Mesenchymal stem cell (in vitro differentiated cells and primary cell): ENCODE data around the gene BEGAIN.

ENCODE experiments used
- DNase-seq: peaks from one replicate; pipeline ENCODE4 v3.0.0-alpha.2; 2013
- H2AFZ ChIP-seq: one replicate; pipeline ENCODE4 v1.6.1; 2013; ENCODE audit warnings: low read depth, mild to moderate bottlenecking, control low read depth, inconsistent platforms, low read length, moderate library complexity
- H2AK5ac ChIP-seq: 2 replicates; pipeline ENCODE4 v1.6.1; 2013; ENCODE audit warnings: low read length, moderate library complexity, mild to moderate bottlenecking, inconsistent platforms; ENCODE audit not compliant: severe bottlenecking
- H2BK120ac ChIP-seq: one replicate; pipeline ENCODE4 v1.6.1; 2013; ENCODE audit warnings: low read depth, mild to moderate bottlenecking, inconsistent platforms, low read length, moderate library complexity
- H2BK12ac ChIP-seq, 2 experiments: one replicate each; pipeline ENCODE4 v1.6.1; 2013; ENCODE audit warnings: inconsistent platforms in 2 of 2, low read length in 2 of 2, mild to moderate bottlenecking in 2 of 2, moderate library complexity in 2 of 2, control low read depth in 1 of 2
- H2BK15ac ChIP-seq: one replicate; pipeline ENCODE4 v1.6.1; 2013; ENCODE audit warnings: mild to moderate bottlenecking, low read depth, inconsistent platforms; ENCODE audit not compliant: poor library complexity, severe bottlenecking
- H2BK5ac ChIP-seq: 2 replicates; pipeline ENCODE4 v1.6.1; 2013; ENCODE audit warnings: low read depth, mild to moderate bottlenecking, low read length, control low read depth, inconsistent platforms; ENCODE audit not compliant: poor library complexity, severe bottlenecking
- H3K14ac ChIP-seq, 2 experiments: one replicate each; pipeline ENCODE4 v1.6.1; 2013; ENCODE audit warnings: inconsistent platforms in 2 of 2, low read length in 2 of 2, control low read depth in 1 of 2, mild to moderate bottlenecking in 1 of 2, moderate library complexity in 1 of 2
- H3K18ac ChIP-seq, 2 experiments: one replicate each; pipeline ENCODE4 v1.6.1; 2013; ENCODE audit warnings: inconsistent platforms in 2 of 2, low read length in 2 of 2, control low read depth in 1 of 2, low read depth in 1 of 2, mild to moderate bottlenecking in 1 of 2
- H3K23ac ChIP-seq, 2 experiments: one replicate each; pipeline ENCODE4 v1.6.1; 2013; ENCODE audit warnings: inconsistent platforms in 2 of 2, low read length in 2 of 2, mild to moderate bottlenecking in 2 of 2, moderate library complexity in 2 of 2, control low read depth in 1 of 2
- H3K27ac ChIP-seq: 2 replicates; pipeline ENCODE4 v1.5.1; 2013; ENCODE audit warnings: mild to moderate bottlenecking, moderate library complexity, low read length, control low read depth, inconsistent platforms; ENCODE audit not compliant: poor library complexity, severe bottlenecking
- H3K27me3 ChIP-seq, 2 experiments: 2 replicates each; pipeline versions ENCODE4 v1.6.1 to v1.7.0; 2013; ENCODE audit warnings: low read length in 2 of 2, mild to moderate bottlenecking in 2 of 2, moderate library complexity in 2 of 2, control low read depth in 1 of 2, inconsistent platforms in 1 of 2; ENCODE audit not compliant: control insufficient read depth in 1 of 2, insufficient read depth in 1 of 2
- H3K36me3 ChIP-seq, 2 experiments: 2 replicates each; pipeline versions ENCODE4 v1.6.1 to v1.7.0; 2013; ENCODE audit warnings: low read length in 2 of 2, control low read depth in 1 of 2, inconsistent platforms in 1 of 2, low read depth in 1 of 2, mild to moderate bottlenecking in 1 of 2; ENCODE audit not compliant: insufficient read depth in 2 of 2, control insufficient read depth in 1 of 2
- H3K4ac ChIP-seq, 2 experiments: one replicate each; pipeline ENCODE4 v1.6.1; 2013; ENCODE audit warnings: inconsistent platforms in 2 of 2, low read length in 2 of 2, mild to moderate bottlenecking in 2 of 2, moderate library complexity in 2 of 2, control low read depth in 1 of 2, low read depth in 1 of 2
- H3K4me1 ChIP-seq: 2 replicates; pipeline ENCODE4 v1.6.1; 2013; ENCODE audit warnings: low read depth, low read length, control low read depth; ENCODE audit not compliant: control insufficient read depth, insufficient read depth
- H3K4me2 ChIP-seq: 2 replicates; pipeline ENCODE4 v1.6.1; 2013; ENCODE audit warnings: low read length, mild to moderate bottlenecking, inconsistent platforms; ENCODE audit not compliant: poor library complexity, severe bottlenecking
- H3K4me3 ChIP-seq, 2 experiments: 2 replicates each; pipeline versions ENCODE4 v1.5.1 to v1.7.0; 2013; ENCODE audit warnings: low read length in 2 of 2, mild to moderate bottlenecking in 2 of 2, control low read depth in 1 of 2, low read depth in 1 of 2; ENCODE audit not compliant: insufficient read depth in 1 of 2
- H3K79me1 ChIP-seq: replicated peaks from 2 replicates; pipeline ENCODE4 v1.6.1; 2013; ENCODE audit warnings: mild to moderate bottlenecking, control low read depth, low read length, inconsistent platforms; ENCODE audit not compliant: poor library complexity, severe bottlenecking
- H3K9ac ChIP-seq: 2 replicates; pipeline ENCODE4 v1.7.0; 2013; ENCODE audit warnings: mild to moderate bottlenecking, low read length, moderate library complexity
- H3K9me3 ChIP-seq: 2 replicates; pipeline ENCODE4 v1.7.0; 2013; ENCODE audit warnings: mild to moderate bottlenecking, low read length; ENCODE audit not compliant: control insufficient read depth
- H4K8ac ChIP-seq: one replicate; pipeline ENCODE4 v1.6.1; 2013; ENCODE audit warnings: inconsistent platforms, mild to moderate bottlenecking, low read length, moderate library complexity
- H4K91ac ChIP-seq: one replicate; pipeline ENCODE4 v1.6.1; 2013; ENCODE audit warnings: mild to moderate bottlenecking, low read length, inconsistent platforms
- WGBS: methylation state at CpG from one replicate; pipeline ENCODE4 v1.1.7; 2013; ENCODE audit warnings: mixed read lengths; 5-methylcytosine and 5-hydroxymethylcytosine counted together

BEGAIN gene

DNA sequence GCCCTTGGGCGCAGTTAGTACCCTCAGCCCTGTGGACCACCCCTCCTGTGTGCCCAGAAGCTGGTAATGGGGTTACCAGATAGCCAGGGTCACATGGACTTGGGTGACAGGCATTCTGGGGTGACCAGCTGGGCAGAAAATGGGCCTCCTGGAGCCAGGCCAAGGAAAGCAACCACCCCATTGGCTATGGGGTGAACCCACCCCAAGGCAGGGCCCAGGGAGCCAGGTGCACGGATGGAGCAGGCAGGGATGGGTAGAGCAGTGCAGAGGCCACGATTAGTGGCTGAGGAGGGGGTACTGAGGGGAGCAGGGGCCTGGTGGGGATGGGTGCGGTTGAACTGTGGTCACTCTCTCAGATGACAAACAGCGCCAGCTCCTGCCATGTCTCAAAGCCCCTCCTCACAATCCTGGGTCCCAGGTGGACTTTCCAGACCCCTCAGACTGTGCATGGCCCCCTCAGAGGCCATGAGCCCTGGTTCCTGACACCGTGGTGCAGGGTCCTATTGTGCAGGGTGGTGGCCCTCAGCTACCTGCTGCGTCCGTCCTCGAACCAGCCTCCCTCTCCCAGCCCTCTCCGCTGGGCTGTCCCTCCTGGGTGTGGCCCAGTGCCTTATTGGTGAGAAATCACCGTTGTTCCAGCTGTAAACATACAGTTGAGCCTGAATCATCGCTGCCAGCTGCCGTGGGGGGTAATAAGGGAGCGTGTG, 23.4 kb upstream of the BEGAIN start:
- H3K4me1 ChIP-seq: peaks cover 5% of the 10 kb centered on the region
- no peak overlapping the region for H3K27ac ChIP-seq
- H2BK5ac ChIP-seq: no peak overlapping the region
- H3K23ac ChIP-seq: no peak overlapping the region
- no peak overlapping the region for H2BK12ac ChIP-seq
- no peak overlapping the region for H4K8ac ChIP-seq
- WGBS: 69% methylated on average over 13 of the region's 14 CpGs
- H3K4ac ChIP-seq: no peak overlapping the region
- no peak overlapping the region for H2BK120ac ChIP-seq
- no peaks in the 10 kb centered on the region for H3K79me1 ChIP-seq
- H3K4me2 ChIP-seq: no peak overlapping the region
- H2BK15ac ChIP-seq: no peak overlapping the region
- H3K4me3 ChIP-seq: no peak overlapping the region
- no peak overlapping the region for H4K91ac ChIP-seq
- peaks cover 22 to 50% of the 10 kb centered on the region in 2 experiments for H3K27me3 ChIP-seq
- H2AK5ac ChIP-seq: no peak overlapping the region
- no peak overlapping the region for H3K18ac ChIP-seq
- H3K9me3 ChIP-seq: peaks cover 4% of the 10 kb centered on the region
- H2AFZ ChIP-seq: no peak overlapping the region
- H3K14ac ChIP-seq: no peak overlapping the region
- no peaks in the 10 kb centered on the region for H3K36me3 ChIP-seq
- H3K9ac ChIP-seq: no peak overlapping the region
- DNase-seq: no peak

DNA sequence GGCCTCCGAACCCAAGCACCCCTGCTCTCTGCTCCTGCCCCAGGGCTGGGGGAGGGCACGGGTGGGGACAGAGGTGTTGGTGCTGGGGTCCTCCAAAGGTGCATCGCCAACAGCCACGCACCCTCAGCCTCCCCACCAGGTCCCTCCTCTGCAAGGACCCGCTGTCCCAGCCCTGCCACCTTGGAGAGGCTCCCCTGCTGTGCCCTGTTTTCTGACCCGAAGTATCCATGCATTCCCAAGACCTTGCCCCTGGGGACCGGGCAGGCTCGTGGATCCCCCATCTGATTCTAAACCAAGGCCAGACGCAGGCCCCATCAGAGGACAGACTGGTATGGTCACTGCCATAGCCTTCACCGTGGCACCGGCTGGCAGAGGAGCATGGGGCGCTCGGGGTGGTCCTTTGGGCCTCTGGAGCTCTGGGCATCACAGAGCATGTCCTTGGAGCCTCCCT, 22.7 kb upstream of the BEGAIN start:
- Histone ChIP-seq H2AFZ (no peak overlapping the region), H3K36me3 (no peaks in the 10 kb centered on the region), H3K27ac (no peak overlapping the region), H3K18ac (no peak overlapping the region), H3K27me3 (peaks cover 23 to 48% of the 10 kb centered on the region in 2 experiments), H3K9me3 (peaks cover 4% of the 10 kb centered on the region), H4K91ac (no peak overlapping the region), H3K9ac (no peak overlapping the region), H3K4ac (no peak overlapping the region), H4K8ac (no peak overlapping the region), H3K4me3 (no peak overlapping the region), H2BK5ac (no peak overlapping the region), H3K4me2 (no peak overlapping the region), H2BK12ac (no peak overlapping the region), H2BK120ac (no peak overlapping the region), H3K4me1 (peaks cover 5% of the 10 kb centered on the region), H3K14ac (no peak overlapping the region), H3K79me1 (no peaks in the 10 kb centered on the region), H3K23ac (no peak overlapping the region), H2BK15ac (no peak overlapping the region), H2AK5ac (no peak overlapping the region)
- 86% methylated on average over 13 of the region's 13 CpGs for WGBS
- no peak for DNase-seq

DNA sequence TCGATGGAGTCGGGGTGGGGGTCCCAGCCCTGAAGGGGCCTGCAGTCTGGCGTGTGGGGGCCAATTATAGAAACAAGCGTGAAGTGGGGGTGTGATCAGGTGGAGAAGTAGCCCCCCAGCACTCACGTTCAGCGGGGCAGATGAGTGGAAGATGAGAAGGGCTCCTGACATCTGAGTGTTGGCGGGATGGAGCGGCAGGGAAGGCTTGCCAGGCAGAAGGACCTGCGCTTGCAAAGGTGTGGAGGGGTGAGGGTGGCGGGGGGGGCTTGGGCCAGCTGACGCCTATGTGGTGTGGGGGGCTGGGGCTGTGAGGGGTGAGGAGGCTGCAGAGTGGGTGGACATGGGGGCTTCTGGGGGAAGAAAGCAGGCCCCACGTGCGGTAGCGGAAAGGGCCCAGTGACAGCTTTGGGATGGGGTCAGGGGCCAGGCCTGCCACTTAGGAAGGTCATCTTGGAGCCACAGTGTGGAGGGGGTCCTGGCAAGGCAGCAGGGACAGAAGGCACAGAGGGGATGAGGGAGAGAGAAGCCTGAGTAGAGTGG, 22.2 kb upstream of the BEGAIN start:
- Histone ChIP-seq H2BK120ac (no peak overlapping the region), H3K79me1 (no peaks in the 10 kb centered on the region), H3K4me2 (no peak overlapping the region), H3K18ac (no peak overlapping the region), H2BK15ac (no peak overlapping the region), H3K9ac (no peak overlapping the region), H2BK12ac (no peak overlapping the region), H3K36me3 (no peaks in the 10 kb centered on the region), H3K23ac (no peak overlapping the region), H3K27me3 (peaks cover 23 to 45% of the 10 kb centered on the region in 2 experiments), H3K14ac (no peak overlapping the region), H3K9me3 (peaks cover 4% of the 10 kb centered on the region), H2BK5ac (no peak overlapping the region), H2AK5ac (no peak overlapping the region), H3K4ac (no peak overlapping the region), H2AFZ (no peak overlapping the region), H4K91ac (no peak overlapping the region), H3K4me3 (no peak overlapping the region), H3K4me1 (peaks cover 5% of the 10 kb centered on the region), H3K27ac (no peak overlapping the region), H4K8ac (no peak overlapping the region)
- WGBS: 84% methylated on average over 14 of the region's 14 CpGs
- DNase-seq: no peak

DNA sequence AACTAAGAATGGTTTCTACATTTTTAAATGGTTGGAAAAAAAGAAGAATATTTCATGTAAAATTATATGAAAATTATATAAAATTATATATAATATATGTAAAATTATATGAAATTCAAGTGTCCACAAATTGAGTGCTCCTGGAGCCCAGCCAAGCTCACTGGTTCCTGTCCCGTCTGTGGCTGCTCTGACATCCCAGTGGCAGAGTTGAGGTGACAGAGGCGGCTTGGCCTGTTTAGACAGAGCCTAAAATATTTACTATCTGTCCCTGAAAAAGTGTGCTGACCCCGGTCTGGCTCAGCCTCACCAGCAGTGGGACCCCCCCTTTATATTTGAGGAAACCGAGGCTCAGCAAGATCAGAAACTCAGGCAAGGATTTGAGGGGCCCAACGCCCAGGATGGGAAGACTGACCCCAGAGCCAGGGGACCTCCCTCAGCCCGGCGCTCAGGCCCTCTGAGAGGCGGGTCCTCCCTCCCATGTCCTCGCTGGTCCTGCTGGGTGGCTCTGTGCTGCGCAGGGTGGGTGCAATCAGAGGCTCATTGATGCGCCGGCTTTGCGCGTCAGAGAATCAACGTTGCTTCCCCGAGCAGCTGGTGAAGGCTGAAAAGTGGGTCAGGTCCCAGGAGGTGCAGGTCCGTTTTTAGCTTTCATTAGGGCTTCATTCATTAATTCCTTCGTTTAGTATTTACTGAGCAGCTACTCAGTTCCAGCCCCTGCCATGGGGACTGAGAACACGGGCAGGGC, 21.5 kb upstream of the BEGAIN start:
- WGBS: 82% methylated on average over 19 of the region's 19 CpGs

More for the DNA sequence above, 21.5 kb upstream of the BEGAIN start:
- Histone ChIP-seq H3K23ac (no peak overlapping the region), H3K4ac (no peak overlapping the region), H3K4me1 (peaks cover 5% of the 10 kb centered on the region), H2BK120ac (no peak overlapping the region), H4K91ac (no peak overlapping the region), H3K79me1 (no peaks in the 10 kb centered on the region), H3K9ac (no peak overlapping the region), H3K18ac (no peak overlapping the region), H2BK12ac (no peak overlapping the region), H2AFZ (no peak overlapping the region), H3K36me3 (no peaks in the 10 kb centered on the region), H3K4me2 (no peak overlapping the region), H2AK5ac (no peak overlapping the region), H4K8ac (no peak overlapping the region), H3K27me3 (peaks cover 23 to 51% of the 10 kb centered on the region in 2 experiments), H2BK5ac (no peak overlapping the region), H2BK15ac (no peak overlapping the region), H3K14ac (no peak overlapping the region), H3K9me3 (peaks cover 4% of the 10 kb centered on the region), H3K4me3 (no peak overlapping the region), H3K27ac (no peak overlapping the region)
- no peak for DNase-seq
